HG03108 (cell line): ENCODE data around the gene CACNG7.

Experiments
- ATAC-seq: cut with Tn5 transposase; IDR thresholded peaks from one replicate; pipeline ENCODE4 v1.9.1; 2021; ENCODE audit warnings: moderate library complexity; ENCODE audit not compliant: unreplicated experiment

Gene CACNG7

GRCh38 chr19:53878776-53879139 is 30.3 kb upstream of the CACNG7 start:
- no peak for ATAC-seq

DNA sequence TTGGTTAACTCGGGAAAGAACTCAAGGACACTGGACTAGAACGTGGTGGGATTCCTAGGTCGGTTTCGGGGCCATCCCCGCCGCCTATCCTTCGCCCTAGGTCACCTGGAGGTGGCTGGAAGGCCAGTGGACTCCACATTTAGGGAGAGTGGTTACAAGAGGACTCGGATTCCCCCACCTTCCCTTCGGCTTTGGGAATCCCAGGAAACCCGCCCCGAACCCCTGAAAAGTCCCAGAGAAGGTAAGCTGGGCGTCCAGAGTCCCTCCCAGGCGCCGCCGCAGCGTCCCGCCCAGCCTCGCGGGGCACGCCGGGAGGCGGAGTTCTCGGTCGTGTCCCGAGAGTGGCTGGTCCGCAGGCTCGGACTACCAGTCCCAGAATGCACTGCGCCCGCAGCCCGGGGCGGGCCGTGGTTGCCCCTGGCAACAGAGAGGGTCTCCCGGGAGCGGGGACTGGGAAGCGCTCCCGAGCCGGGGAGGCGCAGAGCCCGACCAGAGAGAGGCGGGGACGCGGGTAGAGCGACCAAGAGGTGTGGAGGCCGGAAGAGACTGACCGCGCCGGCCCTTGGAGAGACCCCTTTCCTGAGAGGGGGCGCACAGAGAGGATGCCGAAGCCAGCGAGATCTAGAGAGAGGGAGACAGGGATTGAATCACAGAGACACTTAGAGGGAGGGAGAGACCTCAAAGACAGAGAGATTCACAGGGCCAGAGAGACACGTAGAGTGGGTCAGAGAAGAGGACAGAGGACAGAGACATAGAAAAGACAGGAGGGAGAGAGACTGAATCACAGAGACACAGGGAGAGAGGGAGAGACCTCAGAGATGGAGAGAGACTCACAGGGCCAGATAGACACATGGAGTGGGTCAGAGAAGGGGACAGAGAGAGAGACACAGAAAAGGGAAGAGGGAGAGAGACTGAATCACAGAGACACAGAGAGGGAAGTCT is 29.7 kb upstream of the CACNG7 start:
- peak; percentile 87 for ATAC-seq

DNA sequence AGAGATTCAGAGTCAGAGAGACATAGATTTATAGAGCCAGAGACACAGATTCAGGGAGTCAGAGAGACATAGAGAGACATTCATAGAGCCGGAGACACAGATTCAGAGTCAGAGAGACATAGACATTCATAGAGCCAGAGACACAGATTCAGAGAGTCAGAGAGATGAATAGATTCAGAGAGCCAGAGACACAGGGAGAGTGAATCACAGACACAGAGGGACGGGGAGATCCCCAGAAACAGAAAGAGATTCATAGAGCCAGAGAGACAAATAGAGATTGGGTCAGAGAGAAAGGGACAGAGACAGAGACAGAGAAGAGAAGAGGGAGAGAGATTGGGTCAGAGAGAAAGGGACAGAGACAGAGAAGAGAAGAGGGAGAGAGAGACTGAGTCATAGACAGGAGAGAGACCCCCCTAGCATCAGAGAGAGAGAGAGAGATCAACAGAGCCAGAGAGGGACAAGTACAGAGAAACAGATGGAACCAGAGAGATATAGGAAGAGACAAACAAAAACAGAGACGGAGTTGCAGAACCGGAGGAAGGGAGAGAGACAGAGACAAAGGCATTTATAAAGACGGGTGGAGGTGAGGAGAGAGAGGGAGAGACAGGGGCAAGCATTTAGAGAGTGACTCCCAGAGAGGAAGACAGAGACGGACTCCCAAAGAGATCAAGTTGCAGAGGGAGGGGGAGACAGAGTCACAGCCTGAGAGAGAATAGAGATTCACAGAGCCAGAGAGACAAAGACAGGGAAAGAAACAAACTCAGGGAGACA is 28.2 kb upstream of the CACNG7 start:
- no peak for ATAC-seq

GRCh38 chr19:53881482-53882390 is 27.3 kb upstream of the CACNG7 start, which contains the start of gene PRKCG:
Gene PRKCG, plus strand, starts transcription at chr19:53882197. Its CDS starts 298 bp downstream, at chr19:53882495.
- ATAC-seq = no peak

DNA sequence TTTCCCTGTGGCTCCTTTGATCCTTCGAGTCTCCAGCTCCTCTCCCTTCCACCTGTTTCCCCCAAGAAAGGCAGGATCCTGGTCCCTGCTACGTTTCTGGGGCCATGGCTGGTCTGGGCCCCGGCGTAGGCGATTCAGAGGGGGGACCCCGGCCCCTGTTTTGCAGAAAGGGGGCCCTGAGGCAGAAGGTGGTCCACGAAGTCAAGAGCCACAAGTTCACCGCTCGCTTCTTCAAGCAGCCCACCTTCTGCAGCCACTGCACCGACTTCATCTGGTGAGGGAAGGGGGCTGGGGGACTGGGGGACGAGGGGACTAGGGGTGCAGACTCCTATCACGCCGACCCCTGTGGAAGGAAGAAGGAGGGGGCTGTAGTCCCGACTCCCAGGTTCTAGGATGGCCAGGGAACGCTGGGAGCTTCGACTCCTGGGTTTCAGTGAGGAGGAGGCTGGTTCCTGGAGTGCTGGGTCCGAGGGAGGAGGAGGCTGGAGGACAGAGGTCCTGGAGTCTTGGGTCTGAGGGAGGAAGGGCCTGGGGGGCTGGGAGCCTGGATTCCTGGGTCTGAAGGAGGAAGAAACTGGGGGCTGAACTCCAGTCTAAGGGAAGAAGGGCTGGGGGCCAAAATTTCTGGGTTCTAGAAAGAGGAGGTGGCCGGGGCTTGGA is 26.6 kb upstream of the CACNG7 start:
- ATAC-seq = no peak

GRCh38 chr19:53883231-53883661 is 25.8 kb upstream of the CACNG7 start:
- ATAC-seq = no peak

- ATAC-seq = no peak
These were observed 25.3 kb upstream of the CACNG7 start for GRCh38 chr19:53883741-53884140.

DNA sequence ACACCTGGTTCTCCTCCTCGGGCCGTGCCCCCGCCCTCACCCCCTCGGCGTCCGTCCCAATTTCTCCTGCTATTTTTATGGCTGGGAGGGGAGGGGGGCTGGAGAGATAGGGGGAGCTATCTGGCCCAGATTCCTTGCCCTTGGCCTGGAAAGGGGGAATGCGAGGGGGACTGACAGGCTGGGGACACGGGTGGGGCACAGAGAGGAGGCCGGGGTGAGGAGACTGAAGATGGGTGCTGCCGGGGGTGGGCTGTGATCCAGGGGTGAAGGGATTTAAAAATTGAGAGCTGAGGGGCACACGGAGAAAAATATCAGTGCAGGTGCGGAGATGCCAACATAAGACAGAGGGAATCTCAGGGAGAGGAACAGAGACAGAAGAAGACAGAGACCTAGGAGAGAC is 24.8 kb upstream of the CACNG7 start:
- no peak for ATAC-seq

- ATAC-seq = no peak
These were observed 24.0 kb upstream of the CACNG7 start for GRCh38 chr19:53885036-53885435.

DNA sequence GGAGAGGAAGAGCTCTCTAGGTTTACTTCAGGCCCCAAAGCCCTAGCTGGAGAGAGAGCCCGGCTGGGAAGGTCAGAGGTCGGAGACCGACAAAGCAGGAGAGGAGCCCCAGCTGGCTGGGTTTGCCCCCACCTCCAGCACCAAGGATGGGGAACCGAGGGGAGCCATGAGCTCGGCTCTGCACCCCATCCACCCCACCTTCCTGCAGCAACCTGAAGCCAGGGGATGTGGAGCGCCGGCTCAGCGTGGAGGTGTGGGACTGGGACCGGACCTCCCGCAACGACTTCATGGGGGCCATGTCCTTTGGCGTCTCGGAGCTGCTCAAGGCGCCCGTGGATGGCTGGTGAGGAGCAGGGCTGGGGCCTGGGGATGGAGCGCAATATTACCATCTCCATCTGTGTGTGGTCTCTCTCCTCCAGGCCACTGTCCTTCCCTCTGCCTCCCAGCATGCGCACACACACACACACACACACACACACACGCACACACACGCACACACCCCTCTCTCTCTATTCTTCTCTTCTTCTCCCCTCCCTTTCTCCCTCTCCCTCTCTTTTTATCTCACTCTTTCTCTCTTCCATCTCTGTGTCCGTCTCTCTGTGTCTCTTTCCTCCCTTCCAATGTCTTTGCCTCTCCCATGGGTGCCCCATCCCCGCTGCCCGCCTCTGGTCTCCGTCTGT is 16.6 kb upstream of the CACNG7 start:
- ATAC-seq = no peak

DNA sequence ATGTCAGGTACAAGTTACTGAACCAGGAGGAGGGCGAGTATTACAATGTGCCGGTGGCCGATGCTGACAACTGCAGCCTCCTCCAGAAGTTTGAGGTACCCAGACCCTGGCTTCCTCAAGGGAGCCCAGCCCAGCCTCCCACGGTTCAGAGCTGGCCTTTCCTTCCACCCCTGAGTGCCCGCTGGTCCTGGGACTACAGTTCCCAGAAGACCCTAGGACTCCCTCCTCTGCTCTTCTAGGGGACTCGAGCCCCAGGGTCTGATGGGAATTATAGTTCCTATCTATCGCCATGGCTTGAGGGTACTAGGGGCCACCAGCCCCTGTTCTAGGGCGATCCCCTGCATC is 16.1 kb upstream of the CACNG7 start:
- ATAC-seq = no peak

DNA sequence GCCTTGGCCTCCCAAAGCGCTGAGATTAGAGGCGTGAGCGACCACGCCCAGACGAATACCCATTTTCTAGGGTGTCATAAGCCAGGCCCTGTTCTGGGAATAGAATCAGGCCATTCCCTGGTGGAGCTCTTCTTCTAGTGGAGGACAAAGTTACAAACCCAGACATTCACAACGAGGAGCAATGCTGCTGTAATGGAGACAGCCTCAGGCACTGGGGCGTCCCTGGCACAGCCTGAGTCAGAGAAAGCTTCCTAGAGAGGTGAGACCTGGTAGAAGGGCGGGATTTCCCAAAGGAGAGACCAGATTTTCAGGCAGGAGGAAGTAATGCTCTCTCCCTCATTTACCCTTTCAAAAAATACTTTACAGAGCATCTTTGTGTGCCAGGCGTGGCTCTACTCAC is 14.4 kb upstream of the CACNG7 start:
- no peak for ATAC-seq

- ATAC-seq = no peak
These were observed 12.4 kb upstream of the CACNG7 start for GRCh38 chr19:53896682-53897081.

DNA sequence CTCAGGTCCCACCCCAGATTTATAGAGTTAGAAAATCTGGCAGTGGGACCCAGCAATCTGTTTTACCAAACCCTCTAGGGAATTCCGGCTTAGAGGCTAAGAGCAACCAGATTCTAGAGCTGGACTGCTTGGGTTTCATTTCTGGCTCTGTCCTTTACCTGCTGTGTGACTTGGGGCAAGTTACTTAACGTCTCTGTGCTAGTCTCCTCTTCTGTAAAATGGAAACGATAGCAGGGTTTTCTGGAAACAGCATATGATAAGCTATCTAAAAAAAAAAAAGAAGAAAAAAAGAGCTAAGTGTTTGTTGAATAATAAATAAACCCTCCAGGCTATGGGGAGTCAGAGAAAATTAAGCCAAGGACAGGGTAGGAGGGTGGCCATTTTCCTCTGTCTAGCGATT is 11.6 kb upstream of the CACNG7 start:
- ATAC-seq = no peak

- ATAC-seq = no peak
These were observed 10.9 kb upstream of the CACNG7 start for GRCh38 chr19:53898166-53898565.

GRCh38 chr19:53898636-53899341 is 10.3 kb upstream of the CACNG7 start:
- ATAC-seq = no peak

- no peak for ATAC-seq
These were observed 8.8 kb upstream of the CACNG7 start for GRCh38 chr19:53900191-53900860.

GRCh38 chr19:53903055-53903680 is 5.9 kb upstream of the CACNG7 start:
- ATAC-seq = no peak
